Muscle layer of colon (tissue), 2 donors: ENCODE data around the gene TSPAN18.

Experiments used
- H3K27ac ChIP-seq: one replicate; pipeline ENCODE4 v1.7.0; 2013; ENCODE audit warnings: low read depth, mild to moderate bottlenecking, low read length, moderate library complexity
- H3K27me3 ChIP-seq, 2 donors: one replicate each; pipeline ENCODE4 v1.7.0; 2013; ENCODE audit warnings: low read length in 2 of 2, mild to moderate bottlenecking in 2 of 2; ENCODE audit not compliant: insufficient read depth in 2 of 2, control insufficient read depth in 1 of 2
- H3K36me3 ChIP-seq: one replicate; pipeline ENCODE4 v1.7.0; 2013; ENCODE audit warnings: mild to moderate bottlenecking, low read length; ENCODE audit not compliant: insufficient read depth
- H3K4me1 ChIP-seq: one replicate; pipeline ENCODE4 v1.7.0; 2013; ENCODE audit warnings: mild to moderate bottlenecking, low read length; ENCODE audit not compliant: insufficient read depth
- H3K4me3 ChIP-seq, 2 donors: one replicate each; pipeline ENCODE4 v1.7.0; 2013; ENCODE audit warnings: low read length in 2 of 2, low read depth in 1 of 2, mild to moderate bottlenecking in 1 of 2, moderate library complexity in 1 of 2
- H3K9ac ChIP-seq: one replicate; pipeline ENCODE4 v1.7.0; 2013; ENCODE audit warnings: low read length
- H3K9me3 ChIP-seq: one replicate; pipeline ENCODE4 v1.7.0; 2013; ENCODE audit warnings: mild to moderate bottlenecking, low read length
- donor health status: abdominal sarcoma.
- donor health status: Adenocarcinoma of cecum.

The TSPAN18 gene

GRCh38 chr11:44945666-44946065 lies 218.9 kb downstream of the TSPAN18 start:
- H3K4me3 ChIP-seq, result no peak overlapping the region
- H3K36me3 ChIP-seq, result no peaks in the 10 kb centered on the region
- H3K27ac ChIP-seq, result no peak overlapping the region
- no peak overlapping the region for H3K9ac ChIP-seq
- no peaks in the 10 kb centered on the region for H3K9me3 ChIP-seq
- peaks cover 12% of the 10 kb centered on the region for H3K4me1 ChIP-seq
- H3K27me3 ChIP-seq, result no peaks in the 10 kb centered on the region

GRCh38 chr11:44946263-44946662 lies 219.5 kb downstream of the TSPAN18 start:
- no peaks in the 10 kb centered on the region for H3K36me3 ChIP-seq
- H3K9me3 ChIP-seq, result no peaks in the 10 kb centered on the region
- no peak overlapping the region for H3K4me3 ChIP-seq
- H3K27ac ChIP-seq, result no peak overlapping the region
- no peak overlapping the region for H3K9ac ChIP-seq
- H3K4me1 ChIP-seq, result peaks cover 6% of the 10 kb centered on the region
- no peaks in the 10 kb centered on the region for H3K27me3 ChIP-seq

GRCh38 chr11:44947114-44947513 lies 220.4 kb downstream of the TSPAN18 start:
- H3K27me3 ChIP-seq, result no peaks in the 10 kb centered on the region
- H3K4me1 ChIP-seq, result peaks cover 5% of the 10 kb centered on the region
- H3K4me3 ChIP-seq, result no peak overlapping the region
- no peak overlapping the region for H3K27ac ChIP-seq
- no peaks in the 10 kb centered on the region for H3K36me3 ChIP-seq
- no peaks in the 10 kb centered on the region for H3K9me3 ChIP-seq
- no peak overlapping the region for H3K9ac ChIP-seq

- Histone ChIP-seq H3K27ac (no peak overlapping the region), H3K4me1 (peaks cover 5% of the 10 kb centered on the region), H3K27me3 (no peaks in the 10 kb centered on the region)
These were observed 221.4 kb downstream of the TSPAN18 start for GRCh38 chr11:44948155-44948554.

GRCh38 chr11:44949160-44950030 lies 222.6 kb downstream of the TSPAN18 start:
- no peaks in the 10 kb centered on the region for H3K9me3 ChIP-seq
- H3K27ac ChIP-seq, result peak overlapping the region; percentile 63
- H3K27me3 ChIP-seq, result no peaks in the 10 kb centered on the region
- no peaks in the 10 kb centered on the region for H3K36me3 ChIP-seq
- H3K4me1 ChIP-seq, result peaks cover 2% of the 10 kb centered on the region
- peak overlapping the region; percentile 62 to 68 for H3K4me3 ChIP-seq
- H3K9ac ChIP-seq, result peak overlapping the region; percentile 44

More at GRCh38 chr11:44948155-44948554, 221.4 kb downstream of the TSPAN18 start:
- Histone ChIP-seq H3K36me3 (no peaks in the 10 kb centered on the region), H3K4me3 (no peak overlapping the region), H3K9me3 (no peaks in the 10 kb centered on the region), H3K9ac (no peak overlapping the region)

- Histone ChIP-seq H3K27ac (peak overlapping the region; percentile 63), H3K36me3 (no peaks in the 10 kb centered on the region), H3K4me3 (peak overlapping the region; percentile 62 to 68), H3K4me1 (peaks cover 8% of the 10 kb centered on the region), H3K9me3 (no peaks in the 10 kb centered on the region), H3K27me3 (no peaks in the 10 kb centered on the region), H3K9ac (peak overlapping the region; percentile 44)
These were observed 223.4 kb downstream of the TSPAN18 start for GRCh38 chr11:44950031-44950624.

GRCh38 chr11:44950625-44951476 lies 224.1 kb downstream of the TSPAN18 start, which contains the start of gene TP53I11:
TP53I11 (minus strand) TSS chr11:44950883; CDS start chr11:44938335, 12,548 bp downstream.
- peak within 1 kb of the TSS; percentile 63 for H3K27ac ChIP-seq
- H3K36me3 ChIP-seq, result no peaks in the 10 kb centered on the region
- H3K4me1 ChIP-seq, result peaks cover 8% of the 10 kb centered on the region
- H3K4me3 ChIP-seq, result peak within 1 kb of the TSS; percentile 62 to 68
- peak within 1 kb of the TSS; percentile 44 for H3K9ac ChIP-seq
- H3K9me3 ChIP-seq, result no peaks in the 10 kb centered on the region
- H3K27me3 ChIP-seq, result no peaks in the 10 kb centered on the region

GRCh38 chr11:44952082-44952481 lies 225.3 kb downstream of the TSPAN18 start:
- Histone ChIP-seq H3K27me3 (no peaks in the 10 kb centered on the region), H3K9ac (no peak overlapping the region), H3K9me3 (no peaks in the 10 kb centered on the region), H3K4me1 (peaks cover 14% of the 10 kb centered on the region), H3K27ac (no peak overlapping the region), H3K4me3 (no peak overlapping the region), H3K36me3 (no peaks in the 10 kb centered on the region)

GRCh38 chr11:44952500-44953260 lies 225.9 kb downstream of the TSPAN18 start:
- no peak overlapping the region for H3K27ac ChIP-seq
- H3K9me3 ChIP-seq, result no peaks in the 10 kb centered on the region
- no peaks in the 10 kb centered on the region for H3K27me3 ChIP-seq
- H3K4me1 ChIP-seq, result peaks cover 18% of the 10 kb centered on the region
- H3K4me3 ChIP-seq, result no peak overlapping the region
- no peak overlapping the region for H3K9ac ChIP-seq
- no peaks in the 10 kb centered on the region for H3K36me3 ChIP-seq

- Histone ChIP-seq H3K4me1 (peaks cover 18% of the 10 kb centered on the region), H3K9ac (no peak overlapping the region), H3K27ac (no peak overlapping the region), H3K4me3 (no peak overlapping the region), H3K36me3 (no peaks in the 10 kb centered on the region), H3K9me3 (no peaks in the 10 kb centered on the region), H3K27me3 (no peaks in the 10 kb centered on the region)
These were observed 227.5 kb downstream of the TSPAN18 start for GRCh38 chr11:44954051-44954906.
